GM06990 (cell line): ENCODE data around the gene TOM1L1.

Source experiments
- DNase-seq: peaks from one replicate; pipeline ENCODE4 v3.0.0-alpha.2; 2011; ENCODE audit not compliant: insufficient read length; ENCODE audit errors: extremely low read depth
- H3K27me3 ChIP-seq: replicated peaks from 2 replicates; pipeline ENCODE4 v1.6.0; 2011; ENCODE audit warnings: low read length; ENCODE audit not compliant: control insufficient read depth, insufficient read depth
- H3K36me3 ChIP-seq: 2 replicates; pipeline ENCODE4 v1.5.1; 2011; ENCODE audit warnings: low read length; ENCODE audit not compliant: control insufficient read depth, insufficient read depth
- H3K4me3 ChIP-seq: replicated peaks from 2 replicates; pipeline ENCODE4 v1.5.1; 2011; ENCODE audit warnings: low read depth, mild to moderate bottlenecking, control low read depth, low read length
- TF ChIP-seq, protein P1 (sequence below): IDR thresholded peaks from 2 replicates; pipeline ENCODE4 v1.5.1; 2011; ENCODE audit warnings: low read length, control low read depth, mild to moderate bottlenecking, inconsistent platforms; ENCODE audit not compliant: insufficient read depth, poor library complexity, severe bottlenecking

Gene TOM1L1

DNA sequence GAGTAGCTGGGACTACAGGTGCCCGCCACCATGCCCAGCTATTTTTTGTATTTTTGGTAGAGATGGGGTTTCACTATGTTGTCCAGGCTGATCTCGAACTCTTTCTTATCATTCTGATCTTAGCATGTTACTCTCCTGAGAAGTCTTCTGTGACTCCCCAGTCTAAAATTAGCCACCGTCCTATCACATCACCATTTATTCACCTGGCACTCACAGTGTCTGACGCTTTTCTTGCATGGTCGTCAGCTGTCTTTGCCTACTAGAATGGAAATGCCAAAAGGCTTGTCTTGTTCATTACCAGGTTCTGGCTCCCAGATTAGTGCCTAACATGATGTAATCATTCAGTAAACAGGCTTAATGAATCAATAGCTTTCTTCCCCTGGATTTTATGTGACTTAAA lies 23.8 kb downstream of the TOM1L1 start:
- TF ChIP-seq, protein P1, sequence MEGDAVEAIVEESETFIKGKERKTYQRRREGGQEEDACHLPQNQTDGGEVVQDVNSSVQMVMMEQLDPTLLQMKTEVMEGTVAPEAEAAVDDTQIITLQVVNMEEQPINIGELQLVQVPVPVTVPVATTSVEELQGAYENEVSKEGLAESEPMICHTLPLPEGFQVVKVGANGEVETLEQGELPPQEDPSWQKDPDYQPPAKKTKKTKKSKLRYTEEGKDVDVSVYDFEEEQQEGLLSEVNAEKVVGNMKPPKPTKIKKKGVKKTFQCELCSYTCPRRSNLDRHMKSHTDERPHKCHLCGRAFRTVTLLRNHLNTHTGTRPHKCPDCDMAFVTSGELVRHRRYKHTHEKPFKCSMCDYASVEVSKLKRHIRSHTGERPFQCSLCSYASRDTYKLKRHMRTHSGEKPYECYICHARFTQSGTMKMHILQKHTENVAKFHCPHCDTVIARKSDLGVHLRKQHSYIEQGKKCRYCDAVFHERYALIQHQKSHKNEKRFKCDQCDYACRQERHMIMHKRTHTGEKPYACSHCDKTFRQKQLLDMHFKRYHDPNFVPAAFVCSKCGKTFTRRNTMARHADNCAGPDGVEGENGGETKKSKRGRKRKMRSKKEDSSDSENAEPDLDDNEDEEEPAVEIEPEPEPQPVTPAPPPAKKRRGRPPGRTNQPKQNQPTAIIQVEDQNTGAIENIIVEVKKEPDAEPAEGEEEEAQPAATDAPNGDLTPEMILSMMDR = no peak
- Histone ChIP-seq H3K27me3 (no peaks in the 10 kb centered on the region), H3K36me3 (no peaks in the 10 kb centered on the region), H3K4me3 (no peak overlapping the region)
- no peak for DNase-seq

DNA sequence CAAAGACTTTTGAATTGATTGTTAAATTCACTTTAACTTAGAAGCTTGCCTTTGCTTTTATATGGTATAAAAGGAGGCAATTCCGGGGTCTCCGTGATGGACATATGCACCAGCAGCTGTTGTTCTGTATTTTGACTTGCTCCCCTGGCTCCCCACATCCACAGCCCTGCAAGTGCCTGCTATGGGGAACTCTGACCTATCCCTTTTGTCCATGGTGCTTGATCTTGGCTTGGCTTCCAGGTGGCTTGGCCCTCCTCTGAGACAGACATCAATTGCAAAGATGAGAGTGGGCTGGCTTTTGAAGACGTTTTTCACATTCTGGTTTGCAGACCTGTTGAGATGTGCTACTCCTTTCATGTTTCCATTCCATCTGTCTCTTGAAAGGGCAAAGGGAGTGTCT lies 26.9 kb downstream of the TOM1L1 start:
- H3K27me3 ChIP-seq = no peaks in the 10 kb centered on the region
- DNase-seq = no peak
- H3K36me3 ChIP-seq = no peaks in the 10 kb centered on the region
- TF ChIP-seq, protein P1 = no peak
- H3K4me3 ChIP-seq = no peak overlapping the region

DNA sequence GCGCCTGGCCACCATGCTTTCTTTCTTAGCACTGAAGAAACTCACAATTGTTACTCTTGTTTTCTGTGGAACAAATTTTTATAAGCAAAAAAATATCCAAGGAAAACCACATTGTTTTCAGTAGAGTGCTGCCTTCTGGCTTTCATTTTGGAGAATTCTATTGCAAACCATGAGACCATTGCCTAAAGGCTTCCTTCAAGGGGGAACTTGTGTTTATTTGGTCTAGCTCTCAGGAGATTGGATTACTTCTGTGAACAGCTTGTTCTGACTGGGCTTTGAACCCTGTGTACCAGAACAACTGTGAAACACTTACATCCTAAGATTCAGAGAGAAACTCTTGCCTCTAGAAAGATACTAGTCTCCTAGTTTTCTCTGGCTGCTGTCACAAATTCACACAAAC lies 32.1 kb downstream of the TOM1L1 start:
- H3K27me3 ChIP-seq = no peaks in the 10 kb centered on the region
- TF ChIP-seq, protein P1 = no peak
- H3K36me3 ChIP-seq = no peaks in the 10 kb centered on the region
- no peak for DNase-seq
- H3K4me3 ChIP-seq = no peak overlapping the region

DNA sequence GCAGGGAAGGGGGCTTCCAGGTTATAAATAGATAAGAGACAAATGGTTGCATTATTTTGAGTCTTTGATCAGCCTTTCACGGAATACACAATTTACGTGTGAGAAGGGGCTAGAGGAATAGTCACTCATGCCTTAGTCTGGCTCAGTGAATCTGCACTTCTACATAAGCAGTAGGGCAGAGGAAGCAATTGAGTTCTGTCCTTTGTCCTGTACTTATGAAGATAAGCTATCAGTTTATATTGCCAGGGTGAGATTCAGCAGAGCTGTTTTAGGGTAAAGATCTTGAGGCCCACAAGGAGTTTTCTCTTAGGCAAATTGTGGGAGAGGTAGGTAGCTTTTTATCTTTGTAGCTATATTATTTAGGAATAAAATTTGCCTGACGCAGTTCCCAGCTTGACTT lies 33.3 kb downstream of the TOM1L1 start:
- TF ChIP-seq, protein P1 = no peak
- Histone ChIP-seq H3K4me3 (no peak overlapping the region), H3K36me3 (no peaks in the 10 kb centered on the region), H3K27me3 (no peaks in the 10 kb centered on the region)
- no peak for DNase-seq

DNA sequence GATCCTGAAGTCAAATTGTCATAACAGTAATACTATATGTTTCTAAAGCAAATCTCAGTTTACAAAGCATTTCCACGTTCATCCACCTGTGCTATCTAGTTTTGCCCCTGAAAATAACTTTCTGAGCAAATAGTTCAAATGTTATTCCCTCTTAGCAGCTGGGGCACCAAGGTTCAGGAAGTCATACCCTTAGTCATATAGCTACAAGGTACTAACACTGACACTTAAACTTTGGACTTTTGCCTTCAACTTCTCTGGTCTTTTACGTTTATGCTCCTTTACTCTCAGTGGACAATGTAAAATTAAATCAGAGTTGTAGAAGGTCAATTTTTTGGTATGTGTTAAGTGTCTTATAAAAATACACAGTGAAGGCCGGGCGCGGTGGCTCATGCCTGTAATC lies 34.8 kb downstream of the TOM1L1 start:
- H3K27me3 ChIP-seq = no peaks in the 10 kb centered on the region
- no peaks in the 10 kb centered on the region for H3K36me3 ChIP-seq
- no peak for DNase-seq
- TF ChIP-seq, protein P1 = no peak
- no peak overlapping the region for H3K4me3 ChIP-seq

DNA sequence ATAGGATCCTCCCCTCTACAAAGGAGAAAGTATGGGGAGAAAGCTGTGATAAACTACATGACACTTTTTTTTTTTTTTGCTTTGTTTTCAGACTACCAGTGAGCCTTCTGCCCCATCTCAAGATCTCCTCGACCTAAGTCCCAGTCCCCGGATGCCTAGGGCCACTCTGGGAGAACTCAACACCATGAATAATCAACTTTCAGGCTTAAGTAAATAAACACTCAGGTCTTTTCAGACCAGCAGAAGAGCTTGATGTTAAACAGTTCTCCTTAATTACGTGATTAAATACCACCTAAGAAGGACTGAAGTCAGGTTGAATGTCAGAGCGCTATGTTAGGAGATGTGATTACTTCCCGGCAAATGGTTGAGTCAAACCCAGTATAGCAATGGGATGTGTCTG lies 36.4 kb downstream of the TOM1L1 start:
- Histone ChIP-seq H3K36me3 (no peaks in the 10 kb centered on the region), H3K4me3 (no peak overlapping the region), H3K27me3 (no peaks in the 10 kb centered on the region)
- TF ChIP-seq, protein P1 = no peak
- DNase-seq = no peak
